HepG2 (cell line): Measurements from ENCODE around the gene ZFYVE26. TPM values are rescaled to one million over a fixed set of nuclear protein-coding genes. Genes with fewer than 3 reads are reported as not detected.
A peak's percentile ranks its signal among the peaks of the same experiment; 100 is the strongest.

Experiments used
- CREBL2 ChIP-seq: sonication (generic); formaldehyde crosslinking; IDR thresholded peaks from 2 replicates; pipeline ENCODE4 v1.8.1; 2023; ENCODE audit warnings: missing genetic modification reagents, mild to moderate bottlenecking, borderline replicate concordance
- DPF2 ChIP-seq: sonication (generic); formaldehyde crosslinking; IDR thresholded peaks from 2 replicates; pipeline ENCODE4 v1.4.0; 2020; ENCODE audit warnings: mild to moderate bottlenecking, low read depth, missing genetic modification reagents, borderline replicate concordance
- EZH2 ChIP-seq: conservative IDR thresholded peaks from 2 replicates; pipeline ENCODE4 v1.6.1; 2012; ENCODE audit warnings: mild to moderate bottlenecking, low read depth, low read length, moderate library complexity
- GTF2F1 ChIP-seq: fragments of 150-350 bp; IDR thresholded peaks from 2 replicates; pipeline ENCODE4 v1.6.1; 2014; ENCODE audit warnings: low read length
- NCOR1 ChIP-seq: fragments of 200-600 bp; sonication (generic); IDR thresholded peaks from 2 replicates; pipeline ENCODE4 v1.7.0; 2017; ENCODE audit warnings: antibody characterized with exemption, low read length, borderline replicate concordance
- PATZ1 ChIP-seq: sonication (generic); formaldehyde crosslinking; IDR thresholded peaks from 2 replicates; pipeline ENCODE4 v1.4.0; 2020; ENCODE audit warnings: missing genetic modification reagents
- PRMT3 ChIP-seq: sonication (generic); formaldehyde crosslinking; IDR thresholded peaks from 2 replicates; pipeline ENCODE4 v1.8.1; 2022; ENCODE audit warnings: low read depth, mild to moderate bottlenecking, moderate library complexity, missing genetic modification reagents, borderline replicate concordance
- RBFOX2 ChIP-seq: fragments of 200-400 bp; formaldehyde crosslinking; IDR thresholded peaks from 2 replicates; pipeline ENCODE4 v1.6.1; 2017; ENCODE audit warnings: low read depth, mild to moderate bottlenecking, low read length
- TEAD3 ChIP-seq: optimal IDR thresholded peaks from 2 replicates; pipeline ENCODE3; 2016; ENCODE audit warnings: borderline replicate concordance
- XBP1 ChIP-seq: sonication (generic); formaldehyde crosslinking; IDR thresholded peaks from 2 replicates; pipeline ENCODE4 v1.5.0; 2020; ENCODE audit warnings: missing genetic modification reagents
- ZBTB40 ChIP-seq, 2 experiments: fragments of 450-650 bp in 1 of 2; sonication (generic) in 1 of 2; formaldehyde crosslinking in 1 of 2; IDR thresholded peaks; 2 replicates each; pipeline versions ENCODE4 v1.6.1 to v1.8.0; 2016 to 2022; ENCODE audit warnings: antibody characterized with exemption in 1 of 2, mild to moderate bottlenecking in 1 of 2, missing genetic modification reagents in 1 of 2
- ZFP36 ChIP-seq: fragments of 150-350 bp; IDR thresholded peaks from 2 replicates; pipeline ENCODE4 v1.6.1; 2018; ENCODE audit warnings: borderline replicate concordance, low read length, low read depth; ENCODE audit not compliant: partially characterized antibody
- ZGPAT ChIP-seq: IDR thresholded peaks from 2 replicates; pipeline ENCODE4 v1.6.1; 2016; ENCODE audit warnings: mild to moderate bottlenecking
- ZNF703 ChIP-seq: sonication (generic); formaldehyde crosslinking; IDR thresholded peaks from 2 replicates; pipeline ENCODE4 v1.5.1; 2020; ENCODE audit warnings: missing genetic modification reagents, mild to moderate bottlenecking, moderate library complexity, borderline replicate concordance
- ZNF747 ChIP-seq: sonication (generic); formaldehyde crosslinking; IDR thresholded peaks from 2 replicates; pipeline ENCODE4 v1.8.1; 2023; ENCODE audit warnings: missing genetic modification reagents, mild to moderate bottlenecking, borderline replicate concordance
- polyA plus RNA-seq, 8 experiments: library from polyadenylated mRNA; depleted of rRNA in 3 of 8; stranded (reverse) in 7 of 8; unstranded in 1 of 8; fragments of >200 nt; fragmentation: Illumina TruSeq in 4 of 8; extraction: Trizol in 4 of 8; gene quantifications; 2 replicates each; pipeline versions ENCODE4 v1.2.1 to v1.2.3, GENCODE V29; 2011 to 2016; ENCODE audit warnings: low read depth in 4 of 8, missing spikeins in 1 of 8, mixed read lengths in 1 of 8; ENCODE audit not compliant: insufficient read depth in 1 of 8
- total RNA-seq, 5 experiments: library from RNA; depleted of rRNA; stranded (reverse); fragments of >200 nt; fragmentation: Illumina TruSeq; extraction: Trizol; gene quantifications; 2 replicates each; pipeline ENCODE4 v1.2.3, GENCODE V29; 2016; ENCODE audit warnings: low read depth in 1 of 5

Gene ZFYVE26
- total and polyA plus RNA-seq, 2 of the 13 experiments (the other 11 are each of a cell fraction or from before 2014, with no cell fraction given) = 13.6 to 16.4 TPM

- TF ChIP-seq CREBL2 = no peak
- no peak for TF ChIP-seq ZFP36
- no peak for TF ChIP-seq ZNF703 (CRISPR knock-in tag)
- TF ChIP-seq PATZ1 = no peak; the same call in 1 of the 2 replicates
- TF ChIP-seq GTF2F1 = no peak
- TF ChIP-seq RBFOX2 = no peak
- no peak for TF ChIP-seq ZNF747 (CRISPR knock-in tag)
- TF ChIP-seq DPF2 (CRISPR knock-in tag) = no peak
- no peak for TF ChIP-seq NCOR1
- TF ChIP-seq XBP1 (CRISPR knock-in tag) = no peak
- TF ChIP-seq TEAD3 (CRISPR knock-in tag) = no peak
- no peak for TF ChIP-seq EZH2
- no peak for TF ChIP-seq ZBTB40 (IDR thresholded peaks at IDR 0.05)
- no peak for TF ChIP-seq ZBTB40 (CRISPR knock-in tag; IDR thresholded peaks at IDR 0.05)
- no peak for TF ChIP-seq PRMT3 (CRISPR knock-in tag)
- 0 out of 2 replicates have a peak, but pooled peaks have one; percentile 36 for TF ChIP-seq ZGPAT (CRISPR knock-in tag)
These were observed 3.4 kb upstream of the ZFYVE26 start, which contains the start of gene RAD51B (continued) for GRCh38 chr14:67819563-67820421.
